HG02610 (cell line): ENCODE measurements around the gene SBNO2.
A peak's percentile ranks its signal among the peaks of the same experiment; 100 is the strongest.

Source experiments
- ATAC-seq: cut with Tn5 transposase; IDR thresholded peaks from one replicate; pipeline ENCODE4 v1.9.1; 2021; ENCODE audit warnings: mild to moderate bottlenecking, moderate library complexity; ENCODE audit not compliant: unreplicated experiment

Gene SBNO2

DNA sequence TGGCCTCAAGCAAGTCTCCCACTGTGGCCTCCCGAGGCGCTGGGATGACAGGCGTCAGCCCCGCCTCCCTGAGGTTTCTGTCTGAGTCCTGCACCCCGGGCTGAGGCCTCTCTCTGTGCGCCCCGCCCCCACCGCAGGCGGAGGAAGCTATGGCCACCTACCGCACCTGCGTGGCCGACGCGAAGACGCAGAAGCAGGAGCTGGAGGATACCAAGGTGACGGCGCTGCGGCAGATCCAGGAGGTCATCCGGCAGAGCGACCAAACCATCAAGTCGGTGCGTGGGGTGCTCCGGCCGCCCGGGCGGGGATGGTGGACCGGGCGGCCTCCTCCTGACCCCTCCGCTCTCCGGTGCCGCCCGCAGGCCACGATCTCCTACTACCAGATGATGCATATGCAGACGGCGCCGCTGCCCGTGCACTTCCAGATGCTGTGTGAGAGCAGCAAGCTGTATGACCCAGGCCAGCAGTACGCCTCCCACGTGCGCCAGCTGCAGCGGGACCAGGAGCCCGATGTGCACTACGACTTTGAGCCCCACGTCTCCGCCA lies 94.4 kb downstream of the SBNO2 start:
- no peak for ATAC-seq

DNA sequence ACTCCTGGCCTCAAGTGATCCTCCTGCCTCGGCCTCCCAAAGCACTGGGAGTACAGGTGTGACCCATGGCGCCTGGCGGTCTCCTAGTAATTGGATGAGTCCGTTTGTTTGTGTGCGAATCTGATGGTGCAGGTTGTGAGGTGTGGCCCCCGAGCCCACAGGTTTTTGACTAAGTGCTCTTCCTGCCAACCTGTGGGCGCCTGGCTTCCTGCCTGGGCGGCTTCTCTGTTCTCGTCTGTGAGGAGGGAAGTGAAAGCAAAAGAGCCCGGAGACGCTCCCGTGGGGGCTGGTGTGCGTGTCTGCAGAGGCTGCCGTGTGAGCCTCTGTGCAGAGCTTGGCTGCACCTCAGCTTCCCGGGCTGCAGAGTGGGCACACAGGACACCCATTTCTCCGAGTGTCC lies 97.1 kb downstream of the SBNO2 start:
- peak; percentile 71 for ATAC-seq

DNA sequence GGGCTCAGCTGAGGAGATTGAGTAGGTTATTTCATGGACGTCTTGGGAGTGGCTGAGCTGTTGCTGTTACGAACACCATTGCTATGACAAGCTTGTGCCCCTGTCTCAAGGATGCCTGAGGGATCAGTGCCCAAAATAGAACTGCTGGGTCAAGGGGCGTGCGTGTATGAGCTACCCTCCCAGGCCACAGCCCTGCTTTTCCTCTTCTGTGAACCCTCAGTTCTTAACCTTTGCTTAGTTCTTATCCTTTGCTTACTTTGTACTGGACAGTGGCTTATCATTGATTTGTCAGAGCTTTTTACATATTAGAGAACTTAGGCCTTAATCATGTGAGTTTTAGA lies 98.1 kb downstream of the SBNO2 start:
- no peak for ATAC-seq

DNA sequence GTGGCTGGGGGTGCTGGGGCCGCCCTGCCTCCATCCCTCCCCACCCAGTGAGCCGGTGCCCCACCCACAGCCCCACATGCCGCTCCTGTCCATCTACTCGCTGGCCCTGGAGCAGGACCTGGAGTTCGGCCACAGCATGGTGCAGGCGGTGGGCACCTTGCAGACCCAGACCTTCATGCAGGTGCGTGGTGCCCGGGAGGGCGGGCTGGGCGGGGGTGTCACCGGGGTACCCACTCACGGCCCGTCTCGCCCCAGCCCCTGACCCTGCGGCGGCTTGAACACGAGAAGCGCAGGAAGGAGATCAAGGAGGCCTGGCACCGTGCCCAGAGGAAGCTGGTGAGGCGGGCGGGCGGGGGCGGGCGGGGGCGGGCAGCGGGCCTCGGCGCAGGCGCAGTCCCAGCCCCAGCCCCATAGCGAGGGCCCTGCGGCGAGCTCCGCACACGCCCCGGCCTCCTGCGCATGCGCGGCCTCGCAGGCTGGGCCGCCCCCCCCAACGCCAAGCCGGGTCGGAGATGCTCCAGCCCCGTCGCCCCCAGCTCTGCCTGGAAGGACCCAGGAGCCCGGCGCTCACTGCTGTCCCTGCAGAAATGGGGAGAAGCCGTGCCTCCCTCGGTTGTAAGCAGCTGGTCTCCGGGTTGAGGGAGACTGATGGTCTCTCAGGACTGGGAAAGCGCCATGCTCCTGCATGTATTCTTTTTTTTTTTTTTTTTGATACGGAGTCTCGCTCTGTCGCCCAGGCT lies 99.4 kb downstream of the SBNO2 start:
- ATAC-seq: no peak

DNA sequence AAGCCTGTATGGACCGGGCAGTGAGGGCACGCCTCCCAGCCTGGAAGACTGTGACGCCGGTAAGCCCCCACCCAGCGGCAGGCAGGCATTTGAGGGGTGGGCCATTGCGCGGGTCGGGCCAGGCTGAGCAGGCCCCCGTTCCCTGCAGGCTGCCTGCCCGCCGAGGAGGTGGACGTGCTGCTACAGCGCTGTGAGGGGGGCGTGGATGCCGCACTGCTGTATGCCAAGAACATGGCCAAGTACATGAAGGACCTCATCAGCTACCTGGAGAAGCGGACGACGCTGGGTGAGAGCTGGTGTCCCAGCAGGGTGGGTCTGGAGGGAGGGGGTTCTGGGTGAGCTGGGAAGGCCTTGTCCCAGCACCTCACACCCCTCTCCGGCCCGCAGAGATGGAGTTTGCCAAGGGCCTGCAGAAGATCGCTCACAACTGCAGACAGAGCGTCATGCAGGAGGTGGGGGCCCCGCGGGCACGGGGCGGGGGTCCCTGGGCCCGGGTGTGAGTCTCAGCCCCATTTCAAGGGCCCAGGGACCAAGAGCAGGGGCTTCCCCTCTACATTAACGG lies 100.0 kb downstream of the SBNO2 start:
- no peak for ATAC-seq

DNA sequence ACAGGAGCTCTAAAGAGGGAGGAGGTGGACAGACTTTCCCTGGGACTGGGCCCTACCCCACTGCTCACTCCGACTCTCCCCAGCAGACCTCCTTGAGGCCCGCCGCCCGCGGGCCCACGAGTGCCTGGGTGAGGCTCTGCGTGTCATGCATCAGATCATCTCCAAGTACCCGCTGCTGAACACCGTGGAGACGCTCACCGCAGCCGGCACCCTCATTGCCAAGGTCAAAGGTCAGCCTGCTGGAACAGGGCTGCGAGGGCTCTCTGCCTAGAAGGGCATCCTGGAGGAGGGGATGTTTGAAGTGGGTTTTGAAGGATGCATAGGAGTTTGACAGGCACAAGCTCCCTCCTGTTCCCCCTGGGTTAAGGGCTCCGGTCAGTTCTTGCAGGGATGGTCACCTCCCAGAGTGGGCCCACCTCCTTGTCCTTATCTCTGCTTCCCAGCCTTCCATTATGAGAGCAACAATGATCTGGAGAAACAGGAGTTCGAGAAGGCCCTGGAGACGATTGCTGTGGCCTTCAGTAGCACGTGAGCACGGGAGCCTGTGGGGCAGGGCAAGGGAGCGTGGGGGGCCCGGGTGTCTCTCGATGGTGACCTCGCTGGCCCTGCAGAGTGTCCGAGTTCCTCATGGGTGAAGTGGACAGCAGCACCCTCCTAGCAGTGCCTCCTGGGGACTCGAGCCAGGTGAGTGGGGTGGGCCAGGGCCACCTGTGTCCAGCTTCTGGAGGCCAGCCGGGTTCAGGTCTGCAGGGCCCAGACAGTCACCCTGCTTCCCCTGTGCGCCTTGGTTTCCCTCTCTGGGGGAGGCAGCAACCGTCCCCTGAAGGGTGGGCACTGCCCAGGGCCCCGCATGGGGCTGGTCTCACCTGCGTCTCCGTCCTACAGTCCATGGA lies 100.8 kb downstream of the SBNO2 start:
- ATAC-seq: no peak

DNA sequence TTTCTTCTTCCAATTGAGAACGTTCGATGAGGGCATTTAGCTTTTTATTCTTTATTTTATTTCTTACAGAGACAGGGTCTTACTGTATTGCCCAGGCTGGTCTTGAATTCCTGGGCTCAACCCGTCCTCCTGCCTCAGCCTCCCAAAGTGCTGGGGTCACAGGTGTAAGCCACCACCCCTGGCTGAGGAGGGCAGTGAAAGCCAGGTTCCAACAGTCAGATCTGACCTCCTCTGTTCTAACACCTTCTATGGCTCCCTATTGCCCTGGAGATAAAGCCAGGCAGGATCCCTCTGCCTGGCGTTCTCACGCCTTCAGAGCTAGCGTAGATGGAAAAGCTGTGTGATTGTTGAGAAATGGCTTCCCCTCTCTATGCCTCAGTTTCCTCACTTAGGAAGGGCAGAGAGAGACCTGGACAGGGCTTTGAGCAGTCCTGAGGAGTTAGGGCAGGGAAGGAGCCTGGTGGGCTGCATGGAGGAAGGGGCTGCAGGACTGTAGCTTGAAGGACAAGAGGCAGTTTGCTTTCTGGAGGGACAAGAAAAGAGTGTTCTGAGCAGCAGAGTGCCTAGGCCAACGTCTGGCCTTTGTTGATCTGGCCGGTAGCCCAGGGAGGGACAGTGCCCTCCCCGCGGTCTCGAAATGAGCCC lies 101.6 kb downstream of the SBNO2 start:
- no peak for ATAC-seq

DNA sequence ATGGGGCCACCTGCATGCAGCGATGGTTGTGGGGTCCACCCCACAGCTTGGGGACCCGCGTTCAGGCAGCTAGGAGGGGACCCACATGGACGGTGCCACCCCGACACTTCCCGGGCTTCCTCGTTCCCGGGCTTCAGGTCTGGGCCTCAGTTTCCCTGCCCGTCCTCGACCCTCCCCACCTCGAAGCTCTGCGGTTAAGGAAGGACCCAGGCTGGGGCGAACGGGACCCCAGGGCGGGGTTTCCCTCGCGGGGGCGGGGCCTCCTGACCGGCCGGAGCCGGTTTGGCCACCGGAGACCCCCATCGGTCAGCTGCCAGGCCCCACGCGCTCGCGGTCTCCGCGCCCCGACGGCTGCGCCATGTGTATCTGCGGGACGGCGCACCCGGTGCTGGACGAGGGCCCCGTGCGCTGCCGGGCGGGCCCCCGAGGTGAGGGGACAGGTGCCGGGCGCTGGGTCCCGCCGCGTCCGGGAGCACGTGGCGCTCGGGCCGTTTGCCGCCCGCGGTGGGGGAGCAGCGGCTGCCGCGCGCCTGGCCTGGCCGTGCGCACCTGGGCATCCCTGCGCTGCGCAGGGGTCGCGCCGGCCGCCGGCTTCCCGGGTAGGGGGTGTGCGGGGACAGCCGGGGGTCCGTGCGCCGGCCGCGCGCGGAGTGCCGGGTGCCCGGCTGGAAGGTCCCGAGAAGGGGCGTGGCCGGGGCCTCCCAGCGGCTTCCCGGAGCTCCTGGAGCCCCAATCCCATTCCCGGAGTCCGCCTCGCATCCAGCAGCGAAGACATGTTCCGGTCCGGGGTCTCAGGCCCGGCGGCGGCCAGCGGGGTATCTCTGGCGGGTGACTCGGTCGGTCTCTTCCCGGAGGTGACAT lies 102.9 kb downstream of the SBNO2 start:
- no peak for ATAC-seq

DNA sequence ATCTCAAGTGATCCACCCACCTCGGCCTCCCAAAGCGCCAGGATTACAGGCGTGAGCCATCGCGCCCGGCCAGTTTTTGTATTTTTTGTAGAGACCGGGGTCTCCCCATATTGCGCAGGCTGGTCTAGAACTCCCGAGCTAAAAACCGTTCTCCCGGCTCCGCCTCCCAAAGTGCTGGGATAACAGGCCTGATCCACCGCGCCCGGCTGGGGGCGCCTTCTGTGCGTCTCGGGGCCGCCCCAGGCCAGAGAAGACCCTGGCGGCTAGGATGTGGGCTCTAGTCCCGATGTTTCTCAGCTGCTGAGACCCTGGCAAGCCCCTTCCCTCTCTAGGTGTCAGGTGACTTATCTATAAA lies 103.5 kb downstream of the SBNO2 start:
- ATAC-seq: no peak

DNA sequence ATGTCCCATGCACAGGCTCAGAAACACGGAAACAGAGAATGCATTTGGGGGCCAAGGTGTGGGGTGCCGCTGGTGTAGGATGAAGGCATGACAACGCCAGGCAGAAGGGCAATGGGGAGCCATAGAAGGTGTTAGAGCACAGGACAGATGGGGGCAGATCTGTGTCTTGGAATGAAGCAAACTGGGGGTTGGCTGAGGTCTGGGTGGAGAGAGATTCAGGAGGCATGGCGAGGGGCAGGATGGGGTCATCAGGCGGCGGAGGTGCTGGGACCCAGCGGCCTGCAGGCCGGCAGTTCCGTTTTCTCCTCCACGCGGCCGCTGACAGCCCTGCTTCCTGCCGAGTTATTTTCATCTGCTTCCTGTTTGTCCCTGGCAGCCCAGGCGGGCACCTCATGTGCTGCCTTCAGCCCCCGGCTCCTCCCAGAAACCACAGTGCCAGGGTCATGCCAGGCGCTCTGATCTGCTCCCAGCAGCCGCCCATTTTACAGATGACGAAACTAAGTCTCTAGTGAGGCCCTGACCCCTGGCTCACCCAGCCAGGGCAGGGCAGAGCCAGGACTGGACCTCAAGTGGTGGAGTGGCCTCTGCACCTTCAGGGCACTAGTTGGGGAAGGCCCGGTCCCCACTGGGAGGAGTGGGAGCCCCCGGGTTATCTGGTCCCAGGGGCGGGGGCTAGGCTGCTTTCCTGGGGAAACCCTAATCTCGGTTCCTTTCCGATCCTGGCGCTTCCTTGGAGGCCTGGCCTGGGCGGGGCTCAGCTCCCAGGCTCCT lies 104.9 kb downstream of the SBNO2 start:
- no peak for ATAC-seq

DNA sequence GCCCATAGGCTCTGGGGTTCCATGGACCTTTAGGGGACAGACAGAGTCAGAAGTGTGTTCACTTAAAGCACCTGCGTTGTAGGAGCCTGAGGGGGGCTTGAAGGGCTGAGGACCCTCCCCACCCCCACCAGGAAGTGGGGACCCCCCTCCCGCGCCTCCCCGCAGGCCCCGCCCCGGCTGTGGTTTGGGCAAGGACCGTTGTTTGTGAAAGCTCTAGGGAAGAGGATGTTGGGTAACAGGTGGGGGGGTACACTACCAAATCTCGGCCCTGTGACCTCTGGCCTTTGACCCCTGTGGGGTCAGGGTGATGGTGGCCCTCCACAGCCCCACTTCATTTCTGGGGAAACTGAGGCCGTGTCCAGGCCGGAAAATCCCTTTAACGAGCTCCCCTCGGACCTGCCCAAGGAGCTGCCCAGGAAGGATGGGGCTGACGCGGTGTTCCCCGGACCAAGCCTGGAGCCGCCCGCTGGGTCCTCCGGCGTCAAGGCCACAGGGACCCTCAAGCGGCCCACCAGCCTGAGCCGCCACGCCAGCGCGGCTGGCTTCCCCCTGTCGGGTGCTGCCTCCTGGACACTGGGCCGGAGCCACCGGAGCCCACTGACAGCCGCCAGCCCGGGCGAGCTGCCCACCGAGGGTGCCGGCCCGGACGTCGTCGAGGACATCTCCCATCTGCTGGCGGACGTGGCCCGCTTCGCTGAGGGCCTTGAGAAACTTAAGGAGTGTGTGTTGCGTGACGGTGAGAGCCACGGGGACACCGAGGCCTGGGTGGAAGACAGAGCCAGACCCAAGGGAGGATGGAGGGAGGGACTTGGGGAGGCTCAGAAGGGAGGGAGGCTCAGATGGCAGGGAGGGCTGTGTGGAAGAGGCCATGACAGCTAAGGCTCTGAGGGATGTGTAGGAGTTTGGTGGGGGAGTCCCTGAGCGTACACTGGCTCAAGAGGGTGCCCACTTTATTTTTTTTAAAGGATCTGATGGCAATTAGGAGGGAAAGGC lies 105.8 kb downstream of the SBNO2 start:
- no peak for ATAC-seq

DNA sequence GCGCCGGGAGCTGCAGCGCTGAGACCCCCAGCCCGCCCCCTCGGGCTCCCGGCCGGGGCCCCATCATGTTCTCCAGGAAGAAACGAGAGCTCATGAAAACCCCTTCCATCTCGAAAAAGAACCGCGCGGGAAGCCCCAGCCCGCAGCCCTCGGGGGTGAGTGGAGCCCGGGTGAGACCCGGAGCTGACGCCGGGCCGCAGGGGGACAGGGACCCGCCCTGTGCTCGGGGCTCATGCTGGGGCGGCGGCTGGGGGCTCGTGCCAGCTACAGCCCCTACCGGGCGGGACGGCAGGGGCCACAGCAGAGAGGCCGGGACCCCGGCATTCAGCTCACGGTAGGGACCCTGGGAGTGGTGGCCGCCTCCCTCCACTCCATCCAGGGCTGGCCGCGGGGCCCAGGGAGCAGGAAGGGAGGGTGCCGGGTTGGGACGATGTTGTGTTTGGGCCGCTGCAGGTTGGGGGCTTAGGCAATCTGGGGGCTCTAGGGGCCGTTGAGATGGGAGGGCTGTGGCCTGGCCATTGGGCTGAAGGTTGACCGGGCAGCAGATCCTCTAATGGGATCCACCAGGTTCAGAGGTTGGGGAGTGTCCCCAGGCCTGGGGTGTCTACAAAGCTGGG lies 106.6 kb downstream of the SBNO2 start:
- ATAC-seq: peak; percentile 18

DNA sequence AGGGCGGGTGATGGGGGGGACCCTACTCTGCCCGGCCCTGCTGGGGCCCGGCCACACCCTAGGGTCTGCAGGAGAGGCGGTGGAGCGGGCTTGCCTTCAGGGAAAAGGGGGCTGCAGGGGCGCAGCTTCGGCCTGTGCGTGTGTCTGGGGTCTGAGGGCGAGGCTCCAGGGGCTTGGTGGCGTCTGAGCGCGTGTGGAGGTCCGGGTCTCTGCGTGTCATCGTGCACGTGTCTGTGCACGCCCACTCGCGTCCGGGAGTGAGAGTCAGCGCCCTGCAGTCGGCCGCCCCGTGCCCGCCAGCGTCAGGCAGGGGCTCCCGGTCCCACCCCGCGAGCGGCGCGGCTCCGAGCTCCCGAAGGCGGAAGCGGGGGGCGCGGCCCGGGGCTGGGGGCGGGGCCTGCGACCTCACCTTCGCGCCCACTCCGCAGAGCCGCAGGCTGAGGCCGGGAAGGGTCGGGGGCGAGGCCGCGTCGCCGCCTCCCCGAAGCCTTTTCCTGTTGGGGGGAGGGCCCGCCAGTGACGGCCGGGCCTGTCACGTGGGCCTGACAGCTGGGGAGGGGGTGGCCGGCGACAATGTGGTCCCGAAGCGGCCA lies 107.2 kb downstream of the SBNO2 start, which contains the start of gene ARHGAP45:
TSS of gene ARHGAP45 (plus strand) at position 420 of the 593 bp plus-strand sequence. CDS start 239 bp downstream, outside the sequence.
- peak; percentile 33 for ATAC-seq

DNA sequence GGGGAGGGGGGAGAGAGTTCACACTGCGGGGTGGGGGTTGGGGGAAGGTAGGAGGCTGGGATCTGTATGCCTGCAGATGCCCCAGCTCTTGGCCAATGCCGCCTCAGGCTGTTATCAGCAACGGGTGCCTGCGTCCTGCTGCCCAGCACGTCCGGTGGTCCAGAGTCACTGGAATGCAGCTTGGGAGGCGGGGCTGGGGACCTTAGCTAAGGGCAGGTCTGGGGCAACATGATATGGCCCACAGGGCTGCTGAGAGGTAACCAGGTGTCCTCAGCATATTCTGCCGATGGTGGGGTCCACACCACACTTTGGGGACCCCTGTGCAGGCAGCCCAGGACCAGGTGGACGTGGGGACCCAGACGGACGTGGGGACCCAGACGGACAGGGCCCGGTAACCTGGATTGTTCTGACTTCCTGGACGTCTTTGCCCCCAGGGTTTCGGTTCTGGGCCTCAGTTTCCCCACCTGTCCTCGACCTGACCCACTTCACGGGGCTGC lies 107.8 kb downstream of the SBNO2 start:
- no peak for ATAC-seq

DNA sequence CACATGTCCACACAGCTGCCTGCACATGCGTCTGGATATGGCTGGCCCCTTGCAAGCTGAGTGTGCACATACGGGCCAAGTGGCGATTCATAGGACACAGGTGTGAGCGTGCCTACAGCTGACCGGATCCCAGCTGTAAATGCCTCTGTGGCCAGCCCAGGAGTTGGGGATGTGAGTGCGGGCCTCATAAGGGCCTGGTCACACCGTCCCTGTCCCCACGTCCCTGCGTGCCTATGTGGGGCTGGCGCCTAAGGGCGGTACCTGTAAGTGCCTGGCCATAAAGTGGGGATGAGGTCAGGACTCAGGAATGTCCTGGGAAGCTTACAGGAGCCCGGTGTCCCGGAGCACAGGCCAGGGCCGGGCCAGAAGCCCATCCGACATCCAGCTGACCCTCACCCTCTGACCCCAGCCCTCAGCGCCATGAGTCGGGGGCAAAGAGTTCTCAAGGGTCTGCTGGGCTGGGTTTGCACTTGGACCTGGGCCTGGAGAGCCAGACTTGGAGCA lies 108.4 kb downstream of the SBNO2 start:
- no peak for ATAC-seq

DNA sequence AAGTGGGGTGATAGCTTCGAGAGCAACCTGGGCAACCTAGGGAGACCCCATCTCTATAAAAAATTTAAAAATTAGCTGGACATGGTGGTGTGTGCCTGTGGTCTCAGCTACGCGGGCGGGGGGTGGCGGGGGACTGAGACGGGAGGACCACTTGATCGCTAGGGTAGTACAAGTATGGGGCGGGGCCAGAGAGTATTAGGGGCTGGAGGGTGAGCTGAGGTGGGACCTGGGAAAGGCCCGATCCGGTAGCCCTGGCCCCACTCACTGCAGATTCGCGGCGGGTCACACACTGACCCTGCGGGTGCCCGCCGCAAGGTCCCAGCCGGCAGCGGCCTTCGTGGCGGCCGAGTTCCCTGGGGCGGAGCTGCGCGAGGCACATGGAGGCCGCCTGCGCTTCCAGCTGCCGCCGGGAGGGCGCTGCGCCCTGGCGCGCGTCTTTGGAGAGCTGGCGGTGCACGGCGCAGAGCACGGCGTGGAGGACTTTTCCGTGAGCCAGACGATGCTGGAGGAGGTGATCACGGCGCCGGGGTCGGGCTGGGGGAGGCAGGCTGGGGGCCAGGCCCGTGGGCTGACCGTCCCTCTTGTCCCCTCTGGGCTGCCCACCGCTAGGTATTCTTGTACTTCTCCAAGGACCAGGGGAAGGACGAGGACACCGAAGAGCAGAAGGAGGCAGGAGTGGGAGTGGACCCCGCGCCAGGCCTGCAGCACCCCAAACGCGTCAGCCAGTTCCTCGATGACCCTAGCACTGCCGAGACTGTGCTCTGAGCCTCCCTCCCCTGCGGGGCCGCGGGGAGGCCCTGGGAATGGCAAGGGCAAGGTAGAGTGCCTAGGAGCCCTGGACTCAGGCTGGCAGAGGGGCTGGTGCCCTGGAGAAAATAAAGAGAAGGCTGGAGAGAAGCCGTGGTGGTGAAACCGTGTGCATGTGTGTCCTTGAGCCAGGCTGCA lies 109.1 kb downstream of the SBNO2 start:
- peak; percentile 36 for ATAC-seq
